Activated CD8-positive, alpha-beta T cell treated with anti-CD3 and anti-CD28 coated beads for 36 hours (primary cell): ENCODE data around the gene NKD1. TPM values are rescaled to one million over a fixed set of nuclear protein-coding genes. Genes with fewer than 3 reads are reported as not detected.

ENCODE experiments used
- ATAC-seq: fragments of 200-7000 bp; cut with Tn5 transposase; one replicate; pipeline ENCODE4 v1.10.0; 2021; ENCODE audit warnings: mild to moderate bottlenecking, moderate library complexity
- CTCF ChIA-PET: fragments of 350-600 bp; sonication (Branson Sonifier 250); formaldehyde crosslinking; loops from one replicate; lab custom pipeline; 2021; ENCODE audit warnings: antibody characterized with exemption; lab: Charles Lee
- POLR2A ChIA-PET: fragments of 350-600 bp; sonication (Branson Sonifier 250); formaldehyde crosslinking; loops from one replicate; lab custom pipeline; 2021; ENCODE audit warnings: antibody characterized with exemption; lab: Charles Lee
- DNase-seq: peaks from one replicate; pipeline ENCODE4 v3.0.0-alpha.2; 2020
- H3K27ac Mint-ChIP-seq: one replicate; pipeline ENCODE4 v1.8.0; 2021; ENCODE audit warnings: mild to moderate bottlenecking, mixed read lengths
- H3K27me3 Mint-ChIP-seq: one replicate; pipeline ENCODE4 v1.8.0; 2021; ENCODE audit warnings: mixed read lengths
- H3K36me3 Mint-ChIP-seq: one replicate; pipeline ENCODE4 v1.8.0; 2021; ENCODE audit warnings: low read depth, mixed read lengths
- H3K4me1 Mint-ChIP-seq: one replicate; pipeline ENCODE4 v1.8.0; 2021; ENCODE audit warnings: low read depth, mixed read lengths
- H3K4me3 Mint-ChIP-seq: one replicate; pipeline ENCODE4 v1.8.0; 2021; ENCODE audit warnings: mild to moderate bottlenecking, moderate library complexity, mixed read lengths
- H3K9me3 Mint-ChIP-seq: one replicate; pipeline ENCODE4 v1.8.0; 2021; ENCODE audit warnings: mixed read lengths
- CTCF ChIP-seq: fragments of 200-600 bp; IDR thresholded peaks from one replicate; pipeline ENCODE4 v1.8.0; 2022; ENCODE audit warnings: antibody characterized with exemption, mild to moderate bottlenecking
- intact Hi-C: fragments of 100-400 bp; cut with micrococcal nuclease; formaldehyde crosslinking; loops from one replicate; pipeline ENCODE4 v1.10.0; 2022
- total RNA-seq, 2 experiments: library from RNA; stranded (reverse); gene quantifications; one replicate each; pipeline ENCODE4 v1.2.3, GENCODE V29; 2021

Gene NKD1
- total RNA-seq, 2 experiments from 2014 or later: 1.9 to 3.6 TPM

- ChIA-PET POLR2A (no interaction called here), CTCF (interaction anchor here (0.7 to 1.8 kb wide), 4 partner anchors 41 to 182 kb away, joined by 3 to 7 read pairs (median 4); no protein-coding TSS in a partner anchor)
- H3K9me3 Mint-ChIP-seq: no peaks in the 10 kb centered on the region
- peaks cover 29% of the 10 kb centered on the region for H3K4me1 Mint-ChIP-seq
- ATAC-seq (no peak), DNase-seq (no peak)
- TF ChIP-seq CTCF: no peak
- intact Hi-C loops: no loop called here
- H3K4me3 Mint-ChIP-seq: no peak overlapping the region
- no peaks in the 10 kb centered on the region for H3K36me3 Mint-ChIP-seq
- H3K27me3 Mint-ChIP-seq: no peaks in the 10 kb centered on the region
- H3K27ac Mint-ChIP-seq: no peak overlapping the region
Observed at GRCh38 chr16:50624449-50624970, 76.3 kb downstream of the NKD1 start.

GRCh38 chr16:50625374-50625773 lies 77.2 kb downstream of the NKD1 start:
- Mint-ChIP-seq H3K4me1 (peaks cover 29% of the 10 kb centered on the region), H3K9me3 (no peaks in the 10 kb centered on the region), H3K36me3 (no peaks in the 10 kb centered on the region), H3K27me3 (no peaks in the 10 kb centered on the region), H3K4me3 (no peak overlapping the region), H3K27ac (no peak overlapping the region)
- ATAC-seq: no peak
- intact Hi-C loops: no loop called here
- CTCF ChIA-PET: interaction anchor here (1.1 to 5.1 kb wide), 3 partner anchors 39 to 181 kb away, joined by 3 to 28 read pairs (median 5); no protein-coding TSS in a partner anchor
- no peak for DNase-seq
- TF ChIP-seq CTCF: no peak
- POLR2A ChIA-PET: interaction anchor here (1.7 kb wide), 2 partner anchors 10 to 12 kb away, joined by 3 to 5 read pairs; no protein-coding TSS in a partner anchor

GRCh38 chr16:50626868-50627267 lies 78.7 kb downstream of the NKD1 start:
- Mint-ChIP-seq H3K9me3 (no peaks in the 10 kb centered on the region), H3K36me3 (no peaks in the 10 kb centered on the region), H3K4me1 (peaks cover 29% of the 10 kb centered on the region), H3K27ac (peak overlapping the region; percentile 54), H3K27me3 (no peaks in the 10 kb centered on the region), H3K4me3 (no peak overlapping the region)
- no peak for TF ChIP-seq CTCF
- ATAC-seq (peak; percentile 38), DNase-seq (no peak)
- ChIA-PET CTCF (interaction anchor here (0.9 to 5.1 kb wide), 8 partner anchors 11 to 208 kb away, joined by 3 to 28 read pairs (median 3); no protein-coding TSS in a partner anchor), POLR2A (interaction anchor here (1.7 kb wide), 2 partner anchors 9 to 13 kb away, joined by 3 to 5 read pairs; no protein-coding TSS in a partner anchor)
- intact Hi-C loops: no loop called here

- DNase-seq (peak; percentile 75), ATAC-seq (peak; percentile 84)
- Mint-ChIP-seq H3K36me3 (no peaks in the 10 kb centered on the region), H3K9me3 (no peaks in the 10 kb centered on the region), H3K27ac (peak overlapping the region; percentile 54), H3K4me1 (peaks cover 29% of the 10 kb centered on the region), H3K4me3 (no peak overlapping the region), H3K27me3 (no peaks in the 10 kb centered on the region)
- peak; percentile 32 for TF ChIP-seq CTCF
- ChIA-PET POLR2A (no interaction called here), CTCF (interaction anchor here (0.8 to 5.1 kb wide), 9 partner anchors 11 to 209 kb away, joined by 3 to 28 read pairs (median 3); no protein-coding TSS in a partner anchor)
- intact Hi-C loops: no loop called here
Observed at GRCh38 chr16:50627419-50627818, 79.2 kb downstream of the NKD1 start.

GRCh38 chr16:50628156-50628802 lies 80.1 kb downstream of the NKD1 start:
- ATAC-seq: no peak
- TF ChIP-seq CTCF: no peak
- ChIA-PET POLR2A (interaction anchor here (0.6 kb wide), 1 partner anchor 44 kb away, joined by 3 read pairs; no protein-coding TSS in a partner anchor), CTCF (interaction anchor here (0.8 to 5.1 kb wide), 5 partner anchors 14 to 178 kb away, joined by 3 to 28 read pairs (median 5); no protein-coding TSS in a partner anchor)
- Mint-ChIP-seq H3K4me1 (peaks cover 29% of the 10 kb centered on the region), H3K9me3 (no peaks in the 10 kb centered on the region), H3K36me3 (no peaks in the 10 kb centered on the region), H3K4me3 (no peak overlapping the region), H3K27ac (no peak overlapping the region), H3K27me3 (no peaks in the 10 kb centered on the region)
- intact Hi-C loops: no loop called here
- DNase-seq: no peak
